Natural killer cell (primary cell): ENCODE measurements around the gene FOXA3. TPM values are rescaled to one million over a fixed set of nuclear protein-coding genes. Genes with fewer than 3 reads are reported as not detected.

Experiments used
- ATAC-seq, 3 donors: fragments of 150-1000 bp in 2 of 3; fragments of 200-7000 bp in 1 of 3; cut with Tn5 transposase; 1 replicate in 1 of 3; 2 replicates in 2 of 3; pipeline ENCODE4 v1.10.0; 2021; ENCODE audit warnings: mild to moderate bottlenecking in 2 of 3, moderate library complexity in 2 of 3
- DNase-seq, 2 donors: peaks; one replicate each; pipeline versions ENCODE4 v3.0.0 to v3.0.0-alpha.2; 2013 to 2021; ENCODE audit warnings: mixed read lengths in 1 of 2
- H3K27ac ChIP-seq: one replicate; pipeline ENCODE4 v1.5.1; 2013; ENCODE audit warnings: mild to moderate bottlenecking, low read length
- H3K27me3 ChIP-seq: one replicate; pipeline ENCODE4 v1.6.1; 2013; ENCODE audit warnings: low read length; ENCODE audit not compliant: control insufficient read depth, insufficient read depth
- H3K36me3 ChIP-seq: one replicate; pipeline ENCODE4 v1.6.1; 2013; ENCODE audit warnings: low read length; ENCODE audit not compliant: control insufficient read depth, insufficient read depth
- H3K4me1 ChIP-seq: one replicate; pipeline ENCODE4 v1.6.1; 2013; ENCODE audit warnings: low read length; ENCODE audit not compliant: control insufficient read depth, insufficient read depth
- H3K4me3 ChIP-seq: one replicate; pipeline ENCODE4 v1.5.1; 2013; ENCODE audit warnings: low read length
- H3K9me3 ChIP-seq: one replicate; pipeline ENCODE4 v1.6.1; 2013; ENCODE audit warnings: low read length; ENCODE audit not compliant: control insufficient read depth, insufficient read depth
- H3K27ac Mint-ChIP-seq, 2 donors: one replicate each; pipeline ENCODE4 v1.8.0; 2022; ENCODE audit warnings: mild to moderate bottlenecking in 2 of 2, mixed read lengths in 2 of 2, moderate library complexity in 1 of 2
- H3K27me3 Mint-ChIP-seq, 2 donors: one replicate each; pipeline ENCODE4 v1.8.0; 2022; ENCODE audit warnings: low read depth in 2 of 2, mixed read lengths in 2 of 2
- H3K36me3 Mint-ChIP-seq: one replicate; pipeline ENCODE4 v1.8.0; 2022; ENCODE audit warnings: mixed read lengths
- H3K4me1 Mint-ChIP-seq, 2 donors: one replicate each; pipeline ENCODE4 v1.8.0; 2022; ENCODE audit warnings: mixed read lengths in 2 of 2
- H3K4me3 Mint-ChIP-seq: one replicate; pipeline ENCODE4 v1.8.0; 2022; ENCODE audit warnings: mild to moderate bottlenecking, moderate library complexity, mixed read lengths
- H3K9me3 Mint-ChIP-seq, 2 donors: one replicate each; pipeline ENCODE4 v1.8.0; 2022; ENCODE audit warnings: mixed read lengths in 2 of 2
- WGBS: methylation state at CpG from one replicate; pipeline ENCODE4 v1.1.7; 2013; ENCODE audit warnings: missing lambda C conversion rate; ENCODE audit not compliant: insufficient coverage; 5-methylcytosine and 5-hydroxymethylcytosine counted together
- intact Hi-C: fragments of 100-400 bp; cut with micrococcal nuclease; formaldehyde crosslinking; loops from one replicate; pipeline ENCODE4 v1.14.2; 2022
- total RNA-seq, 4 donors: library from RNA; stranded (reverse); fragments of 120-200 nt in 1 of 4; gene quantifications; one replicate each; pipeline versions ENCODE4 v1.2.3 to v1.2.4, GENCODE V29; 2013 to 2022
- TF ChIP-seq, protein P1 (sequence below): fragments of 200-600 bp; IDR thresholded peaks from one replicate; pipeline ENCODE4 v1.8.0; 2022; ENCODE audit warnings: antibody characterized with exemption

Gene FOXA3
- total RNA-seq, 3 donors from 2014 or later (not counting 1 experiment from before 2014, with no cell fraction given) = not detected

DNA sequence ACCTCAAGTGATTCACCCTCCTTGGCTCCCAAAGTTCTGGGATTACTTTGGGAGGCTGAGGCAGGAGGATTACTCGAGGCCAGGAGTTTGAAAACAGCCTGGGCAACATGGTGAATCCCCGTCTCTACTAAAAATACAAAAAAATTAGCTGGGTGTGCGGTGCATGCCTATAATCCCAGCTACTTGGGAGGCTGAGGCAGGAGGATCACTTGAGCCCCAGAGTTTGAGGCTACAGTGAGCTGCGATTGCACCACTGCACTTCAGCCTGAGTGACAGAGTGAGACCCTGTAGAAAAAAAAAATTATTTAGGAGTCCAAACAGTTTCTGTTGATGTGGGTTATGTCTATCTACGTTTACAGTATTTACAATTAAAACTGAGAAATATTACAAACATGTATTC lies 6.7 kb downstream of the FOXA3 start:
- no peak overlapping the region for H3K27ac ChIP-seq
- H3K4me3 Mint-ChIP-seq = no peak overlapping the region
- WGBS = 96% methylated on average over 4 of the region's 5 CpGs
- TF ChIP-seq, protein P1, sequence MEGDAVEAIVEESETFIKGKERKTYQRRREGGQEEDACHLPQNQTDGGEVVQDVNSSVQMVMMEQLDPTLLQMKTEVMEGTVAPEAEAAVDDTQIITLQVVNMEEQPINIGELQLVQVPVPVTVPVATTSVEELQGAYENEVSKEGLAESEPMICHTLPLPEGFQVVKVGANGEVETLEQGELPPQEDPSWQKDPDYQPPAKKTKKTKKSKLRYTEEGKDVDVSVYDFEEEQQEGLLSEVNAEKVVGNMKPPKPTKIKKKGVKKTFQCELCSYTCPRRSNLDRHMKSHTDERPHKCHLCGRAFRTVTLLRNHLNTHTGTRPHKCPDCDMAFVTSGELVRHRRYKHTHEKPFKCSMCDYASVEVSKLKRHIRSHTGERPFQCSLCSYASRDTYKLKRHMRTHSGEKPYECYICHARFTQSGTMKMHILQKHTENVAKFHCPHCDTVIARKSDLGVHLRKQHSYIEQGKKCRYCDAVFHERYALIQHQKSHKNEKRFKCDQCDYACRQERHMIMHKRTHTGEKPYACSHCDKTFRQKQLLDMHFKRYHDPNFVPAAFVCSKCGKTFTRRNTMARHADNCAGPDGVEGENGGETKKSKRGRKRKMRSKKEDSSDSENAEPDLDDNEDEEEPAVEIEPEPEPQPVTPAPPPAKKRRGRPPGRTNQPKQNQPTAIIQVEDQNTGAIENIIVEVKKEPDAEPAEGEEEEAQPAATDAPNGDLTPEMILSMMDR = no peak
- H3K36me3 ChIP-seq = no peaks in the 10 kb centered on the region
- ATAC-seq (no peak), DNase-seq (no peak)
- H3K27me3 Mint-ChIP-seq = peaks cover 0 to 8% of the 10 kb centered on the region in 2 donors
- H3K36me3 Mint-ChIP-seq = no peaks in the 10 kb centered on the region
- no peak overlapping the region for H3K4me3 ChIP-seq
- H3K9me3 Mint-ChIP-seq = no peaks in the 10 kb centered on the region
- H3K4me1 Mint-ChIP-seq = no peaks in the 10 kb centered on the region
- H3K4me1 ChIP-seq = no peaks in the 10 kb centered on the region
- no peaks in the 10 kb centered on the region for H3K9me3 ChIP-seq
- H3K27ac Mint-ChIP-seq = no peak overlapping the region
- H3K27me3 ChIP-seq = no peaks in the 10 kb centered on the region
- intact Hi-C loops = no loop called here

DNA sequence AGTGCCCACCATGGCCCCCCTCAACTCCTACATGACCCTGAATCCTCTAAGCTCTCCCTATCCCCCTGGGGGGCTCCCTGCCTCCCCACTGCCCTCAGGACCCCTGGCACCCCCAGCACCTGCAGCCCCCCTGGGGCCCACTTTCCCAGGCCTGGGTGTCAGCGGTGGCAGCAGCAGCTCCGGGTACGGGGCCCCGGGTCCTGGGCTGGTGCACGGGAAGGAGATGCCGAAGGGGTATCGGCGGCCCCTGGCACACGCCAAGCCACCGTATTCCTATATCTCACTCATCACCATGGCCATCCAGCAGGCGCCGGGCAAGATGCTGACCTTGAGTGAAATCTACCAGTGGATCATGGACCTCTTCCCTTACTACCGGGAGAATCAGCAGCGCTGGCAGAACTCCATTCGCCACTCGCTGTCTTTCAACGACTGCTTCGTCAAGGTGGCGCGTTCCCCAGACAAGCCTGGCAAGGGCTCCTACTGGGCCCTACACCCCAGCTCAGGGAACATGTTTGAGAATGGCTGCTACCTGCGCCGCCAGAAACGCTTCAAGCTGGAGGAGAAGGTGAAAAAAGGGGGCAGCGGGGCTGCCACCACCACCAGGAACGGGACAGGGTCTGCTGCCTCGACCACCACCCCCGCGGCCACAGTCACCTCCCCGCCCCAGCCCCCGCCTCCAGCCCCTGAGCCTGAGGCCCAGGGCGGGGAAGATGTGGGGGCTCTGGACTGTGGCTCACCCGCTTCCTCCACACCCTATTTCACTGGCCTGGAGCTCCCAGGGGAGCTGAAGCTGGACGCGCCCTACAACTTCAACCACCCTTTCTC lies 8.2 kb downstream of the FOXA3 start:
- intact Hi-C loops = no loop called here
- Mint-ChIP-seq H3K36me3 (no peaks in the 10 kb centered on the region), H3K27me3 (peaks cover 0 to 14% of the 10 kb centered on the region in 2 donors), H3K9me3 (no peaks in the 10 kb centered on the region), H3K4me1 (peaks cover 0 to 12% of the 10 kb centered on the region in 2 donors), H3K4me3 (no peak overlapping the region), H3K27ac (no peak overlapping the region)
- ATAC-seq (no peak), DNase-seq (no peak)
- 95% methylated on average over 34 of the region's 34 CpGs for WGBS
- no peaks in the 10 kb centered on the region for H3K9me3 ChIP-seq
- H3K27ac ChIP-seq = no peak overlapping the region
- H3K4me3 ChIP-seq = no peak overlapping the region
- H3K36me3 ChIP-seq = no peaks in the 10 kb centered on the region
- H3K27me3 ChIP-seq = no peaks in the 10 kb centered on the region
- TF ChIP-seq, protein P1 = no peak
- H3K4me1 ChIP-seq = peaks cover 13% of the 10 kb centered on the region

DNA sequence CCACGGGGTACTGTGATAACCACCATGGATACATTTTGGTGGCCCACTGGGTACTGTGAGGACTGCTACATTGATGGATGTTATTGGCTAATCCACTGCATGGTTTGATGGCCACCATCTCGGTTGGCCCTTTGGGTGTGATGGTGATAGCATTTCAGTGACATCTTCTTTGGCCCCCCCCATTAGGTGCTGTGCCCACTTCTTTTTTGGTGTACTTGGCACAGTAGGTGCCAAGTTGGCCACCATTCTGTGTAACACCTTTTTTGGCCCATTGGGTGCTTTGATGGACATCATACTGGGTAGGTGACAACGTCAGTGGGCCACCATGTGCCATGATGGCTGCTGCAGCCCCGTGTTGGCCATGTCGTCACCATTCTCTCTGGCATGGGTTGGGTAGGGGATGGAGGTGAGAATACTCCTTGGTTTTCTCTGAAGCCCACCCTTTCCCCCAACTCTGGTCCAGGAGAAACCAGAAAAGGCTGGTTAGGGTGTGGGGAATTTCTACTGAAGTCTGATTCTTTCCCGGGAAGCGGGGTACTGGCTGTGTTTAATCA lies 9.2 kb downstream of the FOXA3 start:
- Mint-ChIP-seq H3K4me1 (peaks cover 0 to 14% of the 10 kb centered on the region in 2 donors), H3K9me3 (no peaks in the 10 kb centered on the region), H3K27me3 (peaks cover 0 to 16% of the 10 kb centered on the region in 2 donors), H3K36me3 (no peaks in the 10 kb centered on the region), H3K4me3 (no peak overlapping the region), H3K27ac (no peak overlapping the region)
- H3K27ac ChIP-seq = no peak overlapping the region
- 87% methylated on average over 5 of the region's 7 CpGs for whole genome bisulfite sequencing
- no peak for ATAC-seq
- peaks cover 15% of the 10 kb centered on the region for H3K4me1 ChIP-seq
- TF ChIP-seq, protein P1 = no peak
- no peaks in the 10 kb centered on the region for H3K27me3 ChIP-seq
- H3K4me3 ChIP-seq = no peak overlapping the region
- intact Hi-C loops = no loop called here
- H3K9me3 ChIP-seq = no peaks in the 10 kb centered on the region
- H3K36me3 ChIP-seq = no peaks in the 10 kb centered on the region
- DNase-seq = no peak
